ENCODE data around the gene B9D2. TPM values are rescaled to one million over a fixed set of nuclear protein-coding genes. Genes with fewer than 3 reads are reported as not detected.
"Not testable (repeated sequence)": the region's sequence is repeated elsewhere in the genome, so short reads cannot be mapped to it uniquely, and the experiment has no call there.

The B9D2 gene
- total RNA-seq, 1 experiment from 2014 or later, result 7.3 TPM

DNA sequence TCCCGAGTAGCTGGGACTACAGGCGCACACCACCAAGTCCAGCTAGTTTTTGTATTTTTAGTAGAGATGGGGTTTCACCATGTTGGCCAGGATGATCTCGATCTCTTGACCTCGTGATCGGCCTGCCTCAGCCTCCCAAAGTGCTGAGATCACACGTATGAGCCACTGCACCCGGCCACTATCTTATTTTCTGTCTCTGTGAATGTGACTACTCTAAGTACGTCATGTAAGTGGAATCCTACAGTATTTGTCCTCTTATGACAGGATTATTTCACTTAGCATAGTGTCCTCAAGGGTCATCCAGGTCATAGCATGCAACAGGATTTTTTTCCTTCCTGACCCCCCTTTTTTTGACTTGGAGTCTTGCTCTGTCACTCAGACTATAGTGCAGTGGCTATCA lies 7.6 kb upstream of the B9D2 start:
- Histone ChIP-seq H3K4me2 (ENCODE audit: low read length) (no peak overlapping the region), H3K9ac (ENCODE audit: low read length) (no peak overlapping the region), H3K9me3 (ENCODE audit: control insufficient read depth in 1 of 2, insufficient read depth in 1 of 2, low read depth in 1 of 2, low read length in 2 of 2) (no peaks in the 10 kb centered on the region), H3K9me2 (ENCODE audit: insufficient read depth) (no peaks in the 10 kb centered on the region), H3K27ac (ENCODE audit: low read depth, low read length) (no peak overlapping the region), H3K79me2 (ENCODE audit: insufficient read depth, low read length) (no peaks in the 10 kb centered on the region), H4K20me1 (ENCODE audit: insufficient read depth) (no peaks in the 10 kb centered on the region), H3K4me1 (ENCODE audit: control insufficient read depth in 1 of 2, insufficient read depth in 2 of 2, low read length in 2 of 2) (peaks cover 0 to 17% of the 10 kb centered on the region in 2 experiments; a peak in 2 of 4 replicates), H2AFZ (ENCODE audit: low read depth, low read length, poor library complexity, severe bottlenecking) (no peak overlapping the region), H3K36me3 (ENCODE audit: control insufficient read depth in 1 of 2, insufficient read depth in 2 of 2, low read length in 2 of 2) (no peaks in the 10 kb centered on the region), H3K27me3 (ENCODE audit: insufficient read depth, low read length) (no peaks in the 10 kb centered on the region), H3K4me3 (replicated peaks in 1 of 2; ENCODE audit: low read depth in 1 of 2, low read length in 2 of 2) (no peak overlapping the region)
- DNase-seq (ENCODE audit: low read depth, low spot score) (no peak), ATAC-seq (no peak)
- no peak for TF ChIP-seq CEBPB (IDR thresholded peaks at IDR 0.05; ENCODE audit: low read depth)
- TF ChIP-seq, protein P1, sequence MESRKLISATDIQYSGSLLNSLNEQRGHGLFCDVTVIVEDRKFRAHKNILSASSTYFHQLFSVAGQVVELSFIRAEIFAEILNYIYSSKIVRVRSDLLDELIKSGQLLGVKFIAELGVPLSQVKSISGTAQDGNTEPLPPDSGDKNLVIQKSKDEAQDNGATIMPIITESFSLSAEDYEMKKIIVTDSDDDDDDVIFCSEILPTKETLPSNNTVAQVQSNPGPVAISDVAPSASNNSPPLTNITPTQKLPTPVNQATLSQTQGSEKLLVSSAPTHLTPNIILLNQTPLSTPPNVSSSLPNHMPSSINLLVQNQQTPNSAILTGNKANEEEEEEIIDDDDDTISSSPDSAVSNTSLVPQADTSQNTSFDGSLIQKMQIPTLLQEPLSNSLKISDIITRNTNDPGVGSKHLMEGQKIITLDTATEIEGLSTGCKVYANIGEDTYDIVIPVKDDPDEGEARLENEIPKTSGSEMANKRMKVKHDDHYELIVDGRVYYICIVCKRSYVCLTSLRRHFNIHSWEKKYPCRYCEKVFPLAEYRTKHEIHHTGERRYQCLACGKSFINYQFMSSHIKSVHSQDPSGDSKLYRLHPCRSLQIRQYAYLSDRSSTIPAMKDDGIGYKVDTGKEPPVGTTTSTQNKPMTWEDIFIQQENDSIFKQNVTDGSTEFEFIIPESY (IDR thresholded peaks at IDR 0.05; ENCODE audit: extremely low read depth, insufficient replicate concordance, low read length), result no peak
- no peak for TF ChIP-seq SP1 (IDR thresholded peaks at IDR 0.05; ENCODE audit: low read depth)
- no peak for TF ChIP-seq ELF1 (IDR thresholded peaks at IDR 0.05; ENCODE audit: borderline replicate concordance, low read depth)
- TF ChIP-seq EGR1 (IDR thresholded peaks at IDR 0.05; ENCODE audit: low read depth), result no peak
- TF ChIP-seq TCF7L2 (IDR thresholded peaks at IDR 0.05; ENCODE audit: borderline replicate concordance, extremely low read depth, insufficient read depth, insufficient read length), result no peak
- TF ChIP-seq, protein P2, sequence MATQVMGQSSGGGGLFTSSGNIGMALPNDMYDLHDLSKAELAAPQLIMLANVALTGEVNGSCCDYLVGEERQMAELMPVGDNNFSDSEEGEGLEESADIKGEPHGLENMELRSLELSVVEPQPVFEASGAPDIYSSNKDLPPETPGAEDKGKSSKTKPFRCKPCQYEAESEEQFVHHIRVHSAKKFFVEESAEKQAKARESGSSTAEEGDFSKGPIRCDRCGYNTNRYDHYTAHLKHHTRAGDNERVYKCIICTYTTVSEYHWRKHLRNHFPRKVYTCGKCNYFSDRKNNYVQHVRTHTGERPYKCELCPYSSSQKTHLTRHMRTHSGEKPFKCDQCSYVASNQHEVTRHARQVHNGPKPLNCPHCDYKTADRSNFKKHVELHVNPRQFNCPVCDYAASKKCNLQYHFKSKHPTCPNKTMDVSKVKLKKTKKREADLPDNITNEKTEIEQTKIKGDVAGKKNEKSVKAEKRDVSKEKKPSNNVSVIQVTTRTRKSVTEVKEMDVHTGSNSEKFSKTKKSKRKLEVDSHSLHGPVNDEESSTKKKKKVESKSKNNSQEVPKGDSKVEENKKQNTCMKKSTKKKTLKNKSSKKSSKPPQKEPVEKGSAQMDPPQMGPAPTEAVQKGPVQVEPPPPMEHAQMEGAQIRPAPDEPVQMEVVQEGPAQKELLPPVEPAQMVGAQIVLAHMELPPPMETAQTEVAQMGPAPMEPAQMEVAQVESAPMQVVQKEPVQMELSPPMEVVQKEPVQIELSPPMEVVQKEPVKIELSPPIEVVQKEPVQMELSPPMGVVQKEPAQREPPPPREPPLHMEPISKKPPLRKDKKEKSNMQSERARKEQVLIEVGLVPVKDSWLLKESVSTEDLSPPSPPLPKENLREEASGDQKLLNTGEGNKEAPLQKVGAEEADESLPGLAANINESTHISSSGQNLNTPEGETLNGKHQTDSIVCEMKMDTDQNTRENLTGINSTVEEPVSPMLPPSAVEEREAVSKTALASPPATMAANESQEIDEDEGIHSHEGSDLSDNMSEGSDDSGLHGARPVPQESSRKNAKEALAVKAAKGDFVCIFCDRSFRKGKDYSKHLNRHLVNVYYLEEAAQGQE (IDR thresholded peaks at IDR 0.05; ENCODE audit: low read depth), result no peak
- TF ChIP-seq JUND (IDR thresholded peaks at IDR 0.05), result no peak
- TF ChIP-seq FOSL1 (IDR thresholded peaks at IDR 0.05; ENCODE audit: low read depth), result no peak
- no peak for TF ChIP-seq ZFX (IDR thresholded peaks at IDR 0.05)
- no peak for TF ChIP-seq CBX3 (IDR thresholded peaks at IDR 0.05; ENCODE audit: low read depth)
- no peak for TF ChIP-seq EZH2phosphoT487 (IDR thresholded peaks at IDR 0.05; ENCODE audit: borderline replicate concordance)
- no peak for TF ChIP-seq SIN3A (IDR thresholded peaks at IDR 0.05; ENCODE audit: low read depth)
- no peak for TF ChIP-seq EZH2 (IDR thresholded peaks at IDR 0.05)
- RAD21 ChIA-PET (ENCODE audit: low non-redundant PET in 1 of 2, low total read pairs in 2 of 2, uncharacterized antibody in 2 of 2, unreplicated experiment in 2 of 2), result no interaction called here
- POLR2A ChIA-PET, result interaction anchor here (0.6 kb wide), 1 partner anchor 108 kb away, joined by 3 read pairs; no protein-coding TSS in a partner anchor
- intact Hi-C loops (cut with micrococcal nuclease), result no loop called here
- CTCF ChIA-PET, result no interaction called here
- BruUV-seq (replicated peaks), result no TSS peak

DNA sequence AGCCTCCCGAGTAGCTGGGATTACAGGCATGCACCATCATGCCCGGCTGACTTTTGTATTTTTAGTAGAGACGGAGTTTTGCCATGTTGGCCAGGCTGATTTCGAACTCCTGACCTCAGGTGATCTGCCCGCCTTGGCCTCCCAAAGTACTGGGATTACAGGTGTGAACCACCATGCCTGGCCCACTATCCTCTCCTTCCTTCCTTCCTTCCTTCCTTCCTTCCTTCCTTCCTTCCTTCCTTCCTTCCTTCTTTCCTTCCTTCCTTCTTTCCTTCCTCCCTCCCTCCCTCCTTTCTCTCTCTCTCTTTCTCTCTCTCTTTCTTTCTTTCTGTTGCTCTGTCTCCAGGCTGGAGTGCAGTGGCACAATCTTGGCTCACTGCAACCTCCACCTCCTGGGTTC lies 7.2 kb upstream of the B9D2 start:
- H3K9me2 ChIP-seq (ENCODE audit: insufficient read depth); H3K9me3 ChIP-seq (ENCODE audit: control insufficient read depth in 1 of 2, insufficient read depth in 1 of 2, low read depth in 1 of 2, low read length in 2 of 2); H3K27ac ChIP-seq (ENCODE audit: low read depth, low read length); H3K79me2 ChIP-seq (ENCODE audit: insufficient read depth, low read length); DNase-seq (ENCODE audit: low read depth, low spot score); H3K4me2 ChIP-seq (ENCODE audit: low read length); H3K9ac ChIP-seq (ENCODE audit: low read length); H4K20me1 ChIP-seq (ENCODE audit: insufficient read depth); CTCF ChIA-PET; H3K36me3 ChIP-seq (ENCODE audit: control insufficient read depth in 1 of 2, insufficient read depth in 2 of 2, low read length in 2 of 2); intact Hi-C loops (cut with micrococcal nuclease); BruUV-seq (replicated peaks); H3K4me3 ChIP-seq (replicated peaks in 1 of 2; ENCODE audit: low read depth in 1 of 2, low read length in 2 of 2); ATAC-seq; H2AFZ ChIP-seq (ENCODE audit: low read depth, low read length, poor library complexity, severe bottlenecking); H3K27me3 ChIP-seq (ENCODE audit: insufficient read depth, low read length); RAD21 ChIA-PET (ENCODE audit: low non-redundant PET in 1 of 2, low total read pairs in 2 of 2, uncharacterized antibody in 2 of 2, unreplicated experiment in 2 of 2): not testable (repeated sequence)
- POLR2A ChIA-PET, result interaction anchor here (0.6 kb wide), 1 partner anchor 108 kb away, joined by 3 read pairs; no protein-coding TSS in a partner anchor
- peaks cover under 1 to 21% of the 10 kb centered on the region in 2 experiments; a peak in 3 of 4 replicates for H3K4me1 ChIP-seq (ENCODE audit: control insufficient read depth in 1 of 2, insufficient read depth in 2 of 2, low read length in 2 of 2)
